Embryonic facial prominence (tissue), 1 donor: ENCODE data around the gene MAEA.

Source experiments
- DNase-seq: peaks from one replicate; pipeline ENCODE4 v3.0.0-alpha.2; 2016; ENCODE audit errors: extremely low spot score

MAEA gene

GRCh38 chr4:1249731-1250526 lies 39.8 kb upstream of the MAEA start:
- no peak for DNase-seq

GRCh38 chr4:1250527-1250812 lies 39.2 kb upstream of the MAEA start:
- no peak for DNase-seq

- DNase-seq, result no peak
Measured at GRCh38 chr4:1250921-1251772, 38.5 kb upstream of the MAEA start.

GRCh38 chr4:1251773-1252066 lies 38.0 kb upstream of the MAEA start:
- no peak for DNase-seq

- no peak for DNase-seq
Measured at GRCh38 chr4:1252928-1253492, 36.7 kb upstream of the MAEA start.

- DNase-seq, result no peak
Measured at GRCh38 chr4:1253831-1254230, 35.9 kb upstream of the MAEA start.

- DNase-seq, result no peak
Measured at GRCh38 chr4:1255151-1255550, 34.5 kb upstream of the MAEA start.

- DNase-seq, result no peak
Measured at GRCh38 chr4:1255699-1256098, 34.0 kb upstream of the MAEA start.

- DNase-seq, result no peak
Measured at GRCh38 chr4:1258457-1258856, 31.2 kb upstream of the MAEA start.

GRCh38 chr4:1259966-1260365 lies 29.7 kb upstream of the MAEA start:
- no peak for DNase-seq

GRCh38 chr4:1260418-1261106 lies 29.1 kb upstream of the MAEA start:
- DNase-seq, result no peak

- no peak for DNase-seq
Measured at GRCh38 chr4:1261107-1261928, 28.4 kb upstream of the MAEA start.

GRCh38 chr4:1264942-1265341 lies 24.7 kb upstream of the MAEA start:
- DNase-seq, result no peak

- DNase-seq, result no peak
Measured at GRCh38 chr4:1265351-1265750, 24.3 kb upstream of the MAEA start.

- DNase-seq, result no peak
Measured at GRCh38 chr4:1266881-1267763, 22.6 kb upstream of the MAEA start.

- no peak for DNase-seq
Measured at GRCh38 chr4:1269209-1269608, 20.5 kb upstream of the MAEA start.

GRCh38 chr4:1271686-1272085 lies 18.0 kb upstream of the MAEA start:
- DNase-seq, result no peak

- no peak for DNase-seq
Measured at GRCh38 chr4:1274871-1275270, 14.8 kb upstream of the MAEA start.

- no peak for DNase-seq
Measured at GRCh38 chr4:1276984-1277383, 12.7 kb upstream of the MAEA start.
